GM21423 (cell line): ENCODE results near the gene EIPR1.

Source experiments
- ATAC-seq: cut with Tn5 transposase; IDR thresholded peaks from one replicate; pipeline ENCODE4 v1.9.1; 2021; ENCODE audit warnings: mild to moderate bottlenecking, moderate library complexity; ENCODE audit not compliant: unreplicated experiment

The EIPR1 gene

DNA sequence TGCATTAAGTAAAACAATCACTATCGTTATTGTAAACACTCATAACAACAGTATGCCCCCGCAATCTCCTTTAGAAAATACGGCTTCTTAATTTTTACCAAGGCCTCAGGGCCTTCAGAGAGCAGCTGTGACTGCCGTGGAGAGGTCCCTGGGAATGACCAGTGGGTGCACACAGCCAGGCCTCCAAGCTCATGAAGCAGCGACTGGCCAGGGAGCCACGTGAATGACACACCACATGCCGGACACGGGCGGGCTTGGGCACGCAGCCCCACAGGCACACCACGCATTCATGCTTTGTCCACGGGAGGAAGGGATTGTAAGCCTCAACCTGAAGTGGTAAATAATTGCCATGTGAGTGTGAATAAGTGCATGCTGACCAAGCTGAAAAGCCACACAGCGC is 121.0 kb downstream of the EIPR1 start:
- no peak for ATAC-seq

DNA sequence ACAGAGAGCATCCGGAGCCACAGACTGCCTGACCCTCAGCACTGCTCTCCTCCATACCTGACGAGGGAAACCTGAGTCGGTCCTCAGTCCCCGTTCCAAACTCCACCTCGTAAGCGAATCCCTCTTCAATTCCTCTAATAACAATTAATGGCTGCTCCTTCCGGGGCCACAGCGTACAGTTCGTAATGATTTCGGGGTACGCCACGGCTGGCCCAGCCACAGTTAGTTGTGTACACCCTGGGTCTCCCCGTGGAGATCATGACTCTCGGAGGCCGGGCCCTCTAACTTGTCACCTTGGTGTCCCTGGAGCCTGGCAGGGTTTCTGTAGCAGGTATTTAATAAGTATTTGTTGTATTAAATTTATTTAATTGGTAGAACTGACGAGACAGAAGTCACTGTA is 121.5 kb downstream of the EIPR1 start:
- no peak for ATAC-seq

DNA sequence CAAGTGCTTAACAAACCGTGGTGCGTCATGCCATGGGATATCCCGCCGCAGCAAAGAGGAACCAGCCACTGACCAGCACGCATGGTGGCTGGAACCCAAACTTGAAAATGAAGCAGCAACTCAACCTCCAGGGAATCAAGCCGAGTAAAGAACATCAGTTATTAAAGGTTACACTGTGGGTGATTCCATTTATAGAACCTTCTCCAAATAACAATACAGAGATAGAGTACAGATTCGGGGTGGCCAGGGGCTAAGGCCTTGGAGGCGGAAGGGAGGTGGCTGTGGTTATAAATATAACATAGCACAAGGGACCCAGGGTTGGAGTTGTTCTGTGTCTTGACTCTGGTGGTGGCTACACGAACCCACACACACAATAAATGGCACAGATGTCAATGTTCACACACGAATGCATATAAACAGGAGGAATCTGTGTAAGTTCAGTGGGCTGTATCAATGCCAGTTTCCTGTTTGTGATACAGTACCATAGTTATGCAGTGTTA is 123.1 kb downstream of the EIPR1 start:
- ATAC-seq: peak; percentile 73

DNA sequence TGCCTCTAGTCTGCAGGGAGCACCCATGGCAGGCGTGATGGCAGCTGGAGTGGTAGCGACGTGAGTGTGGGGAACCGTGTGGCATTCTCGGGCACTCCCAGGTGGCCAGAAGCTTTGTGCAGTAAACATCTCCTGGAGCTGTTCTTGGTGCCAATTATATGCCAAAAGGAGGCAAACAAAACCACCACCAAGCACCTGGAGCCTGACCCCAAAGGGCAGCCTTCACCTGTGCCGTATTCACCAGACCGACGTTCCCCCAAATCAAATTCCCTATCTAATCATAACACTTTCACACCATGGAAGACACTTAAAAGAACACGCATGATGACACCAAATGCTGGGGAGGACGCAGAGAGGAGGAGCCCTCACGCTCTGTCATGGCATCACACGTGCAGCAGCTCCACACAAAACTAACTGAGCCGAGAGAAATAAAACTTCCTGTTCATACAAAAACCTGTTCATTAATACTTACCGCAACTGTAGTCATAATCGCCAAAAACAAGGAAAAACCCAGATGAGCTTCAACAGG is 123.6 kb downstream of the EIPR1 start:
- ATAC-seq: peak; percentile 51

DNA sequence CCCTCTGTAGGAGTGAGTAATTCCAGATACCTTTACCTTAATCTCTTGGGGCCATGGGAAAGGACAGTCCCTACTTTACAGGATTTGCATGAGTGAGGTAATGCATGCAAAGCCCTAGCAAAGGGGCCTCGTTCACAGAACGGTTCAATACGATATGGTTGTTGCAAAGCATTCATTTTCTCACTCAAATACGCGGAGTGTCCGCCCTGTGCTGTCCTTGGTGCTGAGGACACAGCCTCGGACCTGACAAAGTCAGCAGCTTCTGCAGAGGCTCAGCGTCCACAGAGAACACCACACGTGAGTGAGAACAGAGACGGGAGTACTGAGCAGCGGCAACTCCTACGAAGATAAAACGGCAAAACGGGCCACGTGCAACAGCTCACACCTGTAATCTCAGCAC is 125.7 kb downstream of the EIPR1 start:
- no peak for ATAC-seq

DNA sequence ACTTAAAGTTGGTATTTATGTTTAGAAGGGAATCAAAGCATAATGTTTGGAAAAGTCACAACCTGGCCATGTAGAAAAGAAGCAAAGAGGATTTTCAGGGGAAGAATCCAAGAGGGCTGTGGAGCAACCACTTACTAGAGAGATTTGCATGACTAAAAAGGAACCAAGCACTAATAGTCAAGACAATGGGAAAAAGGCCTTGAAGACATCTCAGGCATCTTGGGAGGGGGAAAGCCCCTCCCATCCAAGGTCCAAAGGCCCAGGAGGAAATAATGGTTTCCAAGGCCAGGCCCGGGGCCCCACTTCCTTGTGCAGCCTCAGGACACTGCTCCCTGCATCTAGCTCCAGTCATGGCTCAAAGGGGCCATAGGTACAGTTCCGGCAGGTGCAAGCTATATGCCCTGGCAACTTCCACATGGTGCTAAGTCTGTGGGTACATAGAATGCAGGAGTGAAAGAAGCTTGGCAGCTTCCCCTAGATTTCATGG is 128.1 kb downstream of the EIPR1 start:
- ATAC-seq: no peak

DNA sequence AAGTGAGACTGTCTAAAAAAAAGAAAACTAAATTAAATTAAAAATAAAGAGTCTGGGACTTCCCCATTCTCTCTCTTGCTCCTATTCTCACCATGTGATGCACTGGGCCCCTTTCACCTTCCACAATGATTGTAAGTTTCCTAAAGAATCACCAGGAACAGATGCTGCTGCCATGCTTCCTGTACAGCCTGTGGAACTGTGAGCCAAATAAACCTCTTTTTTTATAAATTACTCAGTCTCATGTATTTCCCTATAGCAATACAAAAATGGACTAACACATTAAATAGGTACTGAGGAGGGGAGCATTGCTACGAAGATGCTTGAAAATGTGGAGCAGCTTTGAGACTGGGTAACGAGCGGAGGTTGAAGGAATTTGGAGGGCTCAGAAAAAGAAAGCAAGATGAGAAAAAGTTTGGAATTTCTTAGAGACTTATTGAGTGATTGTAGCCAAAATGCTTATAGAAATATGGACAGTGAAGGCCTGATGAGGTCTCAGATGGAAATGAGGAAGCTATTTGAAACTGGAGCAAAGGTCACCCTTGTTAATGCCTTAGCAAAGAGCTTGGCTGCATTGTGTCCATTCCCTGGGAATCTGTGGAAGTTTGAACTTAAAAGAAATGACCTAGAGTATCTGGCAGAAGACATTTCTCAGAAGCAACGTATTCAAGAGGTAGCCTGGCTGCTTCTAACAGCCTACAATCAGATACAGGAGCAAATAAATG is 128.7 kb downstream of the EIPR1 start:
- no peak for ATAC-seq

DNA sequence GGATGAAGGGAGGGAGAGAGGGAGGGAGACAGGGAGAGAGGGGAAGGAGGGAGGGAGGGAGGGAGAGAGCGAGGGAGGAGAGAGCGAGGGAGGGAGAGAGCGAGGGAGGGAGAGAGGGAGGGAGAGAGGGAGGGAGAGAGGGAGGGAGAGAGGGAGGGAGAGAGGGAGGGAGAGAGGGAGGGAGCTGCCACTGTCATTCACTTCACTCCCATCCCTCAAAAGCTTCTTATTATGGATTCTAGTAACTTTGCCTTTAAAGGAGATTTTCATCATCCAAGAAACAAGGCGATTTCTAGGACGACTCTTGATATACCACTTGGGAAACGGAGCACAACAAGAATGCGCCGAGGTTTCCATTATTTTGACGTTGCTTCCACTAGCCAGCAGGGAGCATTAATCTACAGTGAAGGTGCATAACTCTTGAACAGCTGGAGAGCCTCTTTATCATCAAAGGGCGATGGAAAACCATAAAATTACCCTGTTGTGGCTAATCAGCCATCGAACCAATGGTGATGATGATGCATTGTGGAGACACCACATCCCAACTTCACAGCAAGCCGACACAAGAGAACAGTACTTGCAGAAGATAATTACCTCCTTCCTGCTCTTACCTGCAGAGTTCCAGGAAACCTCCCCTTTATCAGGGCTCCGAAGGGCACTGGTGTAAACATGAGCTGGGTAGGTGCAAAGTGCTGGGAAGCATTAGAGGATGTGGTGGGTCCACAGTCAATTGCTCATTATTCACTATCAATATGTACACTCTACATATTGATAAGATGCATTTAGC is 130.5 kb downstream of the EIPR1 start:
- no peak for ATAC-seq

DNA sequence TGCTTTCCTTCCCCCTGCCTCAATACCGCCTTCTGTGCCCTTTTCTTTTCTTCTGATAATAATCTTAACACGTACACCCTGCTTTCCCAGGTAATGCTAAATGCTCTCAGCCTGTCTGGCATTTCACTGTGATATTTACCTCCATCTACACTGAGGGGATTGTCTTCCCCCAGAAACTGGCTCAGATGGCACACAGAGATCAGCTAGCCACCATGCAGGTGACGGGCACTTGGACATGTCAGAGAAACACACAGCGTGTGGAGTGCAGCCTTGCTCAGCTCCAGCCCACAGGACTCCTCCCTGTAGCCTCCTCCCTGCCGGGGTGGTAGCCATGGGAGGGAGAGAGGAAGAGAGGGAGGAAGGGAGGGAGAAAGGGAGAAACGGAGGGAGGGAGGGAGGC is 131.2 kb downstream of the EIPR1 start:
- ATAC-seq: no peak

DNA sequence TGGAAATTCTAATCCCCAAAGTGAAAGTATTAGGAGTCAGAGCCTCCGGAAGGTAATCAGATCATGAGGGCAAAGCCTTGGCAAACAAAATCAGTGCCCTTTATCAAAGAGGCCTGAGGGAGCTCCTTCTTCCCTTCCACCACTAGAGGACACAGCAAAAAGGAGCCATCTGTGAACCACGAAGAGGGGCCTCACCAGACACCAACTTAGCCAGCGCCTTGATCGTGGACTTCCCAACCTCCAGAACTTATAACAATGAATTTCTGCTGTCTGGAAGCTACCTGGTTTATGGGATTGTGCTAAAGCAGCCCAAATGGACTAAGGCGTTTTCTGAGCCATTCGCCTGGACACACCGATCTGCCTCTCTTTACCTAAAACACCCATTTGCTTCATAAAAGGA is 133.1 kb downstream of the EIPR1 start:
- ATAC-seq: no peak

DNA sequence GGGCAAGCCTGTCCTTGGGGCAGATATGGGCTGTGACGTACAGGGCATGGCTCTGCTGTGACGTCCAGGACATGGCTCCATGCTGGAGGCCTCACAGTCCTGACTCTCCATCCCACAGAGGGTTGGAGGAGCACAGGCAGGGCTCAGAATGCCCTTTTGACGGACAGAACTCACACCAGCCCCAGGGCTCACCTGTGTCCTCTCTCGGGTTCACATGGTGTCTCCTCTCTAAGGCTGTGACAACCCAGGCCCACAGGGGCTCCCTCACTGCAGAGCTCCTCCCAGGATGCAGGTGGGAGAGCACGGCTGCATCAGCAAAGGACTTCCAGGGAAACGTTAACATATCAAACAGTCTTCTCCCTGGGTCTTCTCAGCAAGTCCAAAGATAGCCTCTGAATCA is 133.8 kb downstream of the EIPR1 start:
- ATAC-seq: no peak

DNA sequence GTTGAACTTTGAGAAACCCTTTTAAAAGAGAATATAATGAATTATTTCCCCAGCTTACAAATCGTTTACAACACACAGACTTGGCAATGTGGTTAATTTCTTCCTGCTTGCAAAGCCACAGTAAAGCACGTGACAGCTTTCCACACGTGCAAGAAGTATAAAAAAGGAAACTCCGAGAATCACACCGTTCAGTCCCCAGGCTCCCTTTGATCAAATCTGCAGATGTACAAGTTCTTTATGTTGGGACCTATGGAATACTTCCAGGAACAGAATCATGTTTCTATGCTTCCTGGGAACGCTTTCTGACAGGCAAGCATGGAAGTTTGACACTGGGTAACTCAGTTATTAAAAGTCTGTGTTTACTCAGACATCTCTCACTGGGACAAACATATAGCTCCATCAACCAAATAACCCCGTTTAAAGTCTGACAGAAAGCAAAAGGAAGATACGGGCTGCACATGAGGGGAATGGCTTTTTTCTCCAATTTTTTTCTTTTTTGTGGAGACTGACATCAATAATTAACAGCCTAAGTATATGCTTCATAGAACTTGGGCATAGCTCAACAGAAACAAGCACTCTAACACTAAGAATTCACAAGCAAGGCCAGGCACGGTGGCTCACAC is 134.8 kb downstream of the EIPR1 start:
- peak; percentile 59 for ATAC-seq

DNA sequence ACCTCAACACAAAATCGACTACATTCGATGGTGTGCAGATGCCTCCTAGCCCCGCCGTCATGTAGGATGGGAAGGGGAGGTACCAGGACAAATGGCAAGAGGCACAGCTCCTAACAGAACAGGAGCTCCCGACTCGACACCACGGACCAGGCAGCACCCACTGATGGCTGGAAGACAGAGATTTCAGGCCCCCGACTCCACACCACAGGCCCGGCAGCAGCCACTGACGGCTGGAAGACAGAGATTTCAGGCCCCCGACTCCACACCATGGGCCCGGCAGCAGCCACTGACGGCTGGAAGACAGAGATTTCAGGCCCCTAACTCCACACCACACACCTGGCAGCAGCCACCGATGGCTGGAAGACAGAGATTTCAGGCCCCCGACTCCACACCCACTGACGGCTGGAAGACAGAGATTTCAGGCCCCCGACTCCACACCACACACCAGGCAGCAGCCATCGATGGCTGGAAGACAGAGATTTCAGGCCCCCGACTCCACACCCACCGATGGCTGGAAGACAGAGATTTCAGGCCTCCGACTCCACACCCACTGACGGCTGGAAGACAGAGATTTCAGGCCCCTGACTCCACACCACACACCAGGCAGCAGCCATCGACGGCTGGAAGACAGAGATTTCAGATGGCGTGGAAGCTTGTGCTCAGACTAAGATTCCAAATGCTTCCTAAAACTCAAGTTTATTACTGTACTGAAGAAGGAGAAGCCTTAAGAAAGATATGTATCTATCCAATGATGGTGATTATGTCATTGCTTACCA is 135.5 kb downstream of the EIPR1 start:
- no peak for ATAC-seq

DNA sequence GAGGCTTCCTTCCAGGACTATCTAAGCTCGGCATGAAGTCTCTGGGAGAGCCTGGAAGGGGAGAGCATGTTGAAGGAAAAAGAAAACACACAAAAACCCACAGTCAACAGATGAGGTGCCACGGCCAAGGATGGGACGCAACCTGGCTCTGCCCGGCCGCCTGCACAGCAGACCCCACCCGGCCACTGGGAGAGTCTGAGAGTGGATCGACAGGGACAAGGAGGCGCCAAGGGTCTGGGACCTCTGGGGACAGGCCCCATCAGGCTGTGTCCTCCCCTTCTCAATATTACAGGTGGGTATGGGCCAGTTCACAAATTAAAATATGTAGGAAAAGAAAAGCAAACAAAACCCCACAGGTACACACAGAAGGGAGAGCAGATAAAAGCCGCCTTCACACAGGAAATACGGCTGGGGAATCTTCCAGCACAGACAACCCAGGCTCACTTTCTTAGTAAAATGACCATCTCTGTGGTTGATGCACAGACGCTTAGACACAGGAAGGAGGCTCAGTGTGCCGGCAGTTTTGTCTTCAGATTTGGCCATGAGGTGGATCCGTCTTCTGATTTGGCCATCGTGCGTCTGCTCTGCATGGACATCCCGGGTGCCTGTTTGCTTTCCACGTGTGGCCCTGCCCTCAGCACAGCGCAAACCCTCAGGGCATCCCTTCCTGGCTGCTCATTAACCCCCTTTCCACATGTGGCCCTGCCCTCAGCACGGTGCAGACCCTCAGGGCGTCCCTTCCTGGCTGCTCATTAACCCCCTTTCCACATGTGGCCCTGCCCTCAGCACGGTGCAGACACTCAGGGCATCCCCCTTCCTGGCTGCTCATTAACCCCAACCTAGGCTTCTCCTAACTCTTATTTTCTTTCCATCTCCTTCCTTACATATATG is 138.4 kb downstream of the EIPR1 start:
- ATAC-seq: peak; percentile 71

DNA sequence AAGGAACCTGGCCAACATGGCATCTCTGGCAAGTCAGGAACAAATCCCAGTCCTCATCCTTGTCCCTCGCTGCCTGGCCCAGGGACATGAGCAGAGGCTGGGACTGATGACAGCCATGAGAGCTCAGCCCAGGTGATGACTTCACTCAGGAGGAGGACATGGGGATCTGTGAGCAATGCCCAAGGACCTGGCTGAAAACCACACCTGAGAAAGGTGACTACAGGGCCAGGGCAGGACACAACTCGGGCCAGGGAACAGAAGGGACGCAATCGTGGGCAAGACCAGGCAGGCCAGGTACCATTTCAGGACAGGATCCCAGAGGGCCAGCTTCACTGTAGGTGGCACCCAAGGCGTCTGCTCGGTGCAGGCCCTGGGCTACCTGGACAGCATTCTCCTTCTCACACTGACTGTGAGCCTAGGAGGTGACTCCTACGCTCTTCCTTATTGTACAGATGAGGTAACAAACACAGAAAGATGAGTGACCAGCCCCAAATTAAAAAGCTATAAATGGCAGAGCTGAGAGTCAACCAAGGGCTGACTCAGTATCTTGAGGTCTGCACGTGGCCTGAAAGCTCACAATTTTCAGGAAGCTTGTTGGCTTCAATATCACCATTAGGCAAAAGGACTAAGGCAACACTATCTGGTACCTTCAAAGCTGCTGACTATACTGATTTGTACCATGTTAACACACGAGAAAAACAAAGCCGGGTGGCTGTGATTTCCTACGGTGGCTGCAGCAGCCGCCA is 141.1 kb downstream of the EIPR1 start:
- no peak for ATAC-seq

DNA sequence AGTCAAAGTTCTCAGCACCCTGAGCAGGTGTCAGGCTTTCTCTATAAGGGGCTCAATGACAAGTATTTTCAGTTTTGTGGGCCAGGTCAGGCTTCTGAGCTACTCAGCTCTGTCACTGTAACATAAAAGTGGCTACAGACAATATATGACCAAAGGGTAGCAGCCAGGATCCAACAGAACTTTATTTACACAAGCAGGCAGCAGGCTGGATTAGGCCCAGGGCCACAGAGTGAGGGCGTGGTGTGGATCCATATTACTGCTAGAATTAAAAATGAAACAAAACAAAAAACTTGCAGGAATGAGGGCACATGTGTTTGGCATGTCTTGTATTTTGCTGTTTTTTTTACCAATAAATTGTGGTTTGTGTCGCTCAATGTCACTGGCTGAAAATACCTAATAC is 143.7 kb downstream of the EIPR1 start:
- no peak for ATAC-seq

DNA sequence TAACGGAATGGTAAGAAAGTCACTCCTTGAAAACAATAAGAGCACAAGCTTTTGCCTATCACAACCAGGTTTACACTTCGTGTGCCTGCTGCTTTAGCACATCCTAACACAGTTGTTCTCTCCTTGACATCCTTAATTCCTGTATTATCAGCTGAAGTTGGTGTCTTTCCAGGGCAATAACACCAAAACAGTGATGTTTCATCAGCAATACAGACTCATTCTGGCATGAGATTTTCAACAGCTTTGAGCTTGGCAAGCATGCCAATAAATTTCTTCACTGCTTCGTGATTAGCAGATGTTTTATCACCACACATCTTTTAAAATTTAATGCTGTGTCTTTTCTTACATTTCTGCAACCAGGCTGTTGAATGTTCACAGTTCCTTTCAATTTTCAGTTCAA is 148.4 kb downstream of the EIPR1 start:
- no peak for ATAC-seq

DNA sequence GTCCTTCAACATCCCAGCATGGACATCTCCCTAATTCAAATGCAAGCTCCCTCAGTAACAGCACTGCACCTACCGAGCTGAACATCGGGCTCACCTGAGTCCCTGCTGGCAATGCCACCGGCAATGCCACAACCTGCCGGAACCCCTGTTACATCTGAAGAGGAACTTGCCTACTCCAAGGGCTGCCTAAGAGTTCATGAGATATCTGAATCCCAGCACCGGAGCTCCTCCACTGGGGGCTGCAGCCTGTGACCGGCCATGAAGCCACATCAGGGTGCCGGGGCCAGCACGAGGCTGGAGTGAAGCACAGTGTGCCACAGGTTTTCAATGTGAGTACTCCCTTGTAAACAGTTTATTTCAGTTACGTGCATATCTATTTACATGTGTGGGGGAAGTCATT is 152.9 kb downstream of the EIPR1 start:
- ATAC-seq: no peak
